ENCODE data around the gene PI16. TPM values are rescaled to one million over a fixed set of nuclear protein-coding genes. Genes with fewer than 3 reads are reported as not detected.
A peak's percentile ranks its signal among the peaks of the same experiment; 100 is the strongest.

The PI16 gene
- total RNA-seq, 2 donors from 2014 or later, result 1.2 to 2.6 TPM

GRCh38 chr6:36912030-36912454 is 42.5 kb upstream of the PI16 start:
- intact Hi-C loops (cut with DNase I), result no loop called here
- DNase-seq, result no peak
- Histone ChIP-seq H3K27ac (no peak overlapping the region), H3K36me3 (no peaks in the 10 kb centered on the region), H3K27me3 (no peaks in the 10 kb centered on the region), H3K4me1 (peaks cover 4% of the 10 kb centered on the region), H3K9ac (ENCODE audit: low read depth in 2 of 2, low read length in 2 of 2) (no peak overlapping the region), H3K4me3 (no peak overlapping the region), H3K9me3 (no peaks in the 10 kb centered on the region)
- no peak for TF ChIP-seq CTCF (IDR thresholded peaks at IDR 0.05)

- TF ChIP-seq CTCF (IDR thresholded peaks at IDR 0.05), result no peak
- peaks cover 4% of the 10 kb centered on the region for H3K4me1 ChIP-seq
- H3K4me3 ChIP-seq, result no peak overlapping the region
- H3K27ac ChIP-seq, result peak overlapping the region; percentile 2
- intact Hi-C loops (cut with DNase I), result no loop called here
- H3K36me3 ChIP-seq, result no peaks in the 10 kb centered on the region
- H3K9me3 ChIP-seq, result no peaks in the 10 kb centered on the region
- no peak overlapping the region for H3K9ac ChIP-seq (ENCODE audit: low read depth in 2 of 2, low read length in 2 of 2)
- DNase-seq, result no peak
- no peaks in the 10 kb centered on the region for H3K27me3 ChIP-seq
These were observed 42.0 kb upstream of the PI16 start for GRCh38 chr6:36912586-36912985.

GRCh38 chr6:36913082-36913481 is 41.5 kb upstream of the PI16 start:
- no peak overlapping the region for H3K4me3 ChIP-seq
- H3K4me1 ChIP-seq, result peaks cover 4% of the 10 kb centered on the region
- no peaks in the 10 kb centered on the region for H3K27me3 ChIP-seq
- H3K27ac ChIP-seq, result peak overlapping the region; percentile 2
- H3K36me3 ChIP-seq, result no peaks in the 10 kb centered on the region
- intact Hi-C loops (cut with DNase I), result no loop called here
- no peak for TF ChIP-seq CTCF (IDR thresholded peaks at IDR 0.05)
- DNase-seq, result no peak
- H3K9me3 ChIP-seq, result no peaks in the 10 kb centered on the region
- no peak overlapping the region for H3K9ac ChIP-seq (ENCODE audit: low read depth in 2 of 2, low read length in 2 of 2)

- Histone ChIP-seq H3K36me3 (no peaks in the 10 kb centered on the region), H3K4me1 (peaks cover 4% of the 10 kb centered on the region), H3K9ac (ENCODE audit: low read depth in 2 of 2, low read length in 2 of 2) (no peak overlapping the region), H3K9me3 (no peaks in the 10 kb centered on the region), H3K27me3 (no peaks in the 10 kb centered on the region), H3K4me3 (no peak overlapping the region), H3K27ac (peak overlapping the region; percentile 51)
- TF ChIP-seq CTCF (IDR thresholded peaks at IDR 0.05), result peak; percentile 28
- DNase-seq, result peak; percentile 79
- intact Hi-C loops (cut with DNase I), result no loop called here
These were observed 40.2 kb upstream of the PI16 start for GRCh38 chr6:36914227-36914794.

GRCh38 chr6:36915599-36915998 is 38.9 kb upstream of the PI16 start:
- H3K27ac ChIP-seq, result no peak overlapping the region

More at GRCh38 chr6:36915599-36915998, 38.9 kb upstream of the PI16 start:
- peaks cover 4% of the 10 kb centered on the region for H3K4me1 ChIP-seq
- H3K9me3 ChIP-seq, result no peaks in the 10 kb centered on the region
- no peaks in the 10 kb centered on the region for H3K27me3 ChIP-seq
- no peaks in the 10 kb centered on the region for H3K36me3 ChIP-seq
- TF ChIP-seq CTCF (IDR thresholded peaks at IDR 0.05), result no peak
- no peak overlapping the region for H3K9ac ChIP-seq (ENCODE audit: low read depth in 2 of 2, low read length in 2 of 2)
- intact Hi-C loops (cut with DNase I), result no loop called here
- no peak overlapping the region for H3K4me3 ChIP-seq
- no peak for DNase-seq
